KBM-7 (cell line): ENCODE results near the gene RALGAPA1.

ENCODE experiments used
- DNase-seq: peaks from one replicate; pipeline ENCODE4 v3.0.0-alpha.2; 2015
- in situ Hi-C: fragments of 300-500 bp; cut with MboI; formaldehyde crosslinking; loops from 2 replicates; pipeline ENCODE4 v1.14.3; 2020; ENCODE audit warnings: low sequenced_read_pairs, low pct_unique_long_range_greater_than_20kb, mixed read lengths

Gene RALGAPA1

GRCh38 chr14:35531960-35532747 lies 276.9 kb downstream of the RALGAPA1 start:
- no peak for DNase-seq
- in situ Hi-C loops, result no loop called here

- no peak for DNase-seq
- in situ Hi-C loops, result no loop called here
These were observed 282.1 kb downstream of the RALGAPA1 start for GRCh38 chr14:35526962-35527361.

GRCh38 chr14:35525695-35526094 lies 283.4 kb downstream of the RALGAPA1 start:
- in situ Hi-C loops, result no loop called here
- DNase-seq, result no peak

GRCh38 chr14:35519986-35520385 lies 289.1 kb downstream of the RALGAPA1 start:
- in situ Hi-C loops, result no loop called here

GRCh38 chr14:35515916-35516315 lies 293.2 kb downstream of the RALGAPA1 start:
- in situ Hi-C loops, result no loop called here
- DNase-seq, result no peak

More at GRCh38 chr14:35519986-35520385, 289.1 kb downstream of the RALGAPA1 start:
- no peak for DNase-seq

- DNase-seq, result no peak
- in situ Hi-C loops, result no loop called here
These were observed 296.3 kb downstream of the RALGAPA1 start for GRCh38 chr14:35512765-35513164.

GRCh38 chr14:35509846-35510245 lies 299.2 kb downstream of the RALGAPA1 start:
- in situ Hi-C loops, result no loop called here
- no peak for DNase-seq

- in situ Hi-C loops, result no loop called here
- DNase-seq, result peak; percentile 16
These were observed 302.2 kb downstream of the RALGAPA1 start for GRCh38 chr14:35506927-35507326.

GRCh38 chr14:35506461-35506860 lies 302.6 kb downstream of the RALGAPA1 start:
- no peak for DNase-seq
- in situ Hi-C loops, result no loop called here

GRCh38 chr14:35504260-35504659 lies 304.8 kb downstream of the RALGAPA1 start:
- in situ Hi-C loops, result no loop called here
- no peak for DNase-seq

- no peak for DNase-seq
- in situ Hi-C loops, result no loop called here
These were observed 305.4 kb downstream of the RALGAPA1 start for GRCh38 chr14:35503646-35504045.

- in situ Hi-C loops, result no loop called here
- DNase-seq, result no peak
These were observed 309.9 kb downstream of the RALGAPA1 start for GRCh38 chr14:35499180-35499579.

GRCh38 chr14:35495278-35495677 lies 313.8 kb downstream of the RALGAPA1 start:
- in situ Hi-C loops, result no loop called here
- DNase-seq, result no peak

GRCh38 chr14:35492569-35493014 lies 316.5 kb downstream of the RALGAPA1 start:
- in situ Hi-C loops, result no loop called here
- DNase-seq, result no peak
